ENCODE results near the gene BBS2. TPM values are rescaled to one million over a fixed set of nuclear protein-coding genes. Genes with fewer than 3 reads are reported as not detected.

BBS2 gene
- total RNA-seq, 1 donor from 2014 or later, result 15.8 TPM

Other genes starting within 250 kb of the BBS2 start
- gene AMFR, start 94.5 kb downstream of the BBS2 start, total RNA-seq, result 57.1 and 60.6 TPM in 2 replicates
- 224 and 230 TPM in 2 replicates for gene NUDT21, start 68.7 kb downstream of the BBS2 start, total RNA-seq
- 50.6 TPM in 2 replicates for gene OGFOD1, start 68.5 kb downstream of the BBS2 start, total RNA-seq
- not detected in 2 replicates for gene MT4, start 45.0 kb upstream of the BBS2 start, total RNA-seq
- 3.4 and 4.9 TPM in 2 replicates for gene MT3, start 69.5 kb upstream of the BBS2 start, total RNA-seq
- 282 and 285 TPM in 2 replicates for gene MT2A, start 88.6 kb upstream of the BBS2 start, total RNA-seq
- 169 and 187 TPM in 2 replicates for gene MT1E, start 105.8 kb upstream of the BBS2 start, total RNA-seq
- gene MT1M, start 112.6 kb upstream of the BBS2 start, total RNA-seq, result 0.45 TPM in 1 of 2 replicates, not detected in the other
- gene MT1A, start 118.6 kb upstream of the BBS2 start, total RNA-seq, result 0.57 and 0.82 TPM in 2 replicates
- gene MT1B, start 131.9 kb upstream of the BBS2 start, total RNA-seq, result not detected in 2 replicates
- gene MT1F, start 137.9 kb upstream of the BBS2 start, total RNA-seq, result 18.5 and 24.1 TPM in 2 replicates
- 27.6 and 30.1 TPM in 2 replicates for gene MT1G, start 148.0 kb upstream of the BBS2 start, total RNA-seq
- 1.7 and 4.8 TPM in 2 replicates for gene MT1H, start 149.8 kb upstream of the BBS2 start, total RNA-seq
- gene MT1X, start 162.4 kb upstream of the BBS2 start, total RNA-seq, result 61.4 and 64.6 TPM in 2 replicates
- 97.2 and 101 TPM in 2 replicates for gene NUP93, start 210.1 kb upstream of the BBS2 start, total RNA-seq